K562 (cell line): ENCODE data around the gene GNG14. TPM values are rescaled to one million over a fixed set of nuclear protein-coding genes. Genes with fewer than 3 reads are reported as not detected.

ENCODE experiments used
- ATAC-seq: fragments of 200-7000 bp; cut with Tn5 transposase; 3 replicates; pipeline ENCODE4 v1.9.1; 2020; ENCODE audit warnings: moderate library complexity
- BruUV-seq: library from RNA; stranded (reverse); fragments of 400-500 nt; replicated peaks from 2 replicates; lab custom pipeline; 2021; lab: Mats Ljungman, UMichigan
- CTCF ChIA-PET: fragments of 300-600 bp; formaldehyde crosslinking; extraction: SDS; loops from one replicate; lab custom pipeline; 2021; ENCODE audit warnings: low intra/inter-chr PET ratio; lab: Yijun Ruan, JAX
- POLR2A ChIA-PET: fragments of 300-600, 350-650 bp; sonication (Branson Sonifier 250); formaldehyde crosslinking; extraction: SDS; loops from one replicate; lab custom pipeline; 2021; ENCODE audit warnings: antibody characterized with exemption, inconsistent platforms; lab: Yijun Ruan, JAX
- DNase-seq, 4 experiments: peaks; one replicate each; pipeline versions ENCODE4 v3.0.0 to v3.0.0-alpha.2; 2011 to 2018; ENCODE audit warnings: low spot score in 3 of 4, mixed read lengths in 3 of 4; ENCODE audit errors: extremely low read depth in 1 of 4
- FAIRE-seq: peaks from 2 replicates; lab custom pipeline; 2011; peaks lifted over from hg19 to GRCh38; lab: Jason Lieb, UNC
- H2AFZ ChIP-seq: 2 replicates; pipeline ENCODE4 v1.6.0; 2011; ENCODE audit warnings: low read depth, low read length, control low read depth, inconsistent platforms
- H3K27ac ChIP-seq: fragments of 200-600 bp; 3 replicates; pipeline ENCODE4 v1.8.0; 2011; ENCODE audit warnings: low read depth, mild to moderate bottlenecking, control low read depth, inconsistent platforms, low read length, moderate library complexity, mixed read lengths; ENCODE audit errors: extremely low read depth
- H3K27me3 ChIP-seq, 2 experiments: fragments of 300-600 bp in 1 of 2; 2 replicates in 1 of 2; 3 replicates in 1 of 2; pipeline versions ENCODE4 v1.6.0 to v1.8.0; 2011; ENCODE audit warnings: inconsistent platforms in 2 of 2, low read length in 2 of 2, mild to moderate bottlenecking in 1 of 2, mixed read lengths in 1 of 2, moderate library complexity in 1 of 2; ENCODE audit not compliant: control insufficient read depth in 2 of 2, insufficient read depth in 2 of 2
- H3K36me3 ChIP-seq: fragments of 300-600 bp; 3 replicates; pipeline ENCODE4 v1.8.0; 2011; ENCODE audit warnings: mild to moderate bottlenecking, low read length, inconsistent platforms; ENCODE audit not compliant: control insufficient read depth, insufficient read depth
- H3K4me1 ChIP-seq, 2 experiments: fragments of 200-600 bp in 1 of 2; replicated peaks in 1 of 2; 2 replicates in 1 of 2; 3 replicates in 1 of 2; pipeline versions ENCODE4 v1.5.1 to v1.8.0; 2011; ENCODE audit warnings: inconsistent platforms in 2 of 2, low read length in 2 of 2, mild to moderate bottlenecking in 1 of 2, mixed read lengths in 1 of 2, moderate library complexity in 1 of 2; ENCODE audit not compliant: control insufficient read depth in 2 of 2, insufficient read depth in 2 of 2
- H3K4me2 ChIP-seq: 2 replicates; pipeline ENCODE4 v1.6.1; 2011; ENCODE audit warnings: low read length, control low read depth, inconsistent platforms, mixed read lengths; ENCODE audit not compliant: insufficient read depth
- H3K4me3 ChIP-seq: fragments of 200-600 bp; sonication (generic), shearing (Covaris generic); 2 replicates; pipeline ENCODE4 v1.5.1; 2016; ENCODE audit warnings: control low read depth, inconsistent platforms
- H3K79me2 ChIP-seq: fragments of 200-600 bp; 3 replicates; pipeline ENCODE4 v1.8.0; 2011; ENCODE audit warnings: low read length, inconsistent platforms; ENCODE audit not compliant: control insufficient read depth, insufficient read depth
- H3K9ac ChIP-seq, 2 experiments: 2 replicates each; pipeline versions ENCODE4 v1.6.0 to v1.6.1; 2011; ENCODE audit warnings: low read depth in 2 of 2, low read length in 2 of 2, control low read depth in 1 of 2, inconsistent platforms in 1 of 2, mild to moderate bottlenecking in 1 of 2, mixed read lengths in 1 of 2; ENCODE audit not compliant: insufficient read depth in 1 of 2
- H3K9me1 ChIP-seq: one replicate; pipeline ENCODE4 v1.6.0; 2011; ENCODE audit warnings: inconsistent platforms, mild to moderate bottlenecking, low read length, moderate library complexity; ENCODE audit not compliant: control insufficient read depth, insufficient read depth
- H3K9me3 ChIP-seq: replicated peaks from 2 replicates; pipeline ENCODE4 v1.5.1; 2011; ENCODE audit warnings: low read depth, low read length, inconsistent platforms; ENCODE audit not compliant: control insufficient read depth, insufficient read depth
- H4K20me1 ChIP-seq: replicated peaks from 2 replicates; pipeline ENCODE4 v1.6.1; 2011; ENCODE audit warnings: low read length, inconsistent platforms, mixed read lengths; ENCODE audit not compliant: control insufficient read depth, insufficient read depth
- ADNP ChIP-seq: fragments of 200-800 bp; sonication (Bioruptor generic); IDR thresholded peaks from 2 replicates; pipeline ENCODE4 v1.6.1; 2016; ENCODE audit warnings: missing genetic modification characterization, missing compliant biosample characterization
- ARID1B ChIP-seq: fragments of 450-650 bp; IDR thresholded peaks from 2 replicates; pipeline ENCODE4 v1.6.1; 2016; ENCODE audit warnings: antibody characterized with exemption, mild to moderate bottlenecking, inconsistent platforms
- CREB1 ChIP-seq, 2 experiments: sonication (generic) in 1 of 2; formaldehyde crosslinking in 1 of 2; IDR thresholded peaks; 2 replicates each; pipeline versions ENCODE4 v1.6.1 to v1.8.0; 2012 to 2022; ENCODE audit warnings: inconsistent platforms in 1 of 2, mild to moderate bottlenecking in 1 of 2, missing genetic modification reagents in 1 of 2, moderate library complexity in 1 of 2
- EZH2 ChIP-seq: IDR thresholded peaks from 2 replicates; pipeline ENCODE4 v1.6.1; 2012; ENCODE audit warnings: low read depth, mild to moderate bottlenecking, inconsistent platforms, low read length, borderline replicate concordance
- HNRNPK ChIP-seq: fragments of 200-400 bp; formaldehyde crosslinking; IDR thresholded peaks from one replicate; pipeline ENCODE4 v1.6.1; 2018; ENCODE audit warnings: mild to moderate bottlenecking, low read depth, low read length; ENCODE audit not compliant: poor library complexity, severe bottlenecking
- MED1 ChIP-seq: sonication (generic); formaldehyde crosslinking; IDR thresholded peaks from 2 replicates; pipeline ENCODE4 v1.8.1; 2023; ENCODE audit warnings: missing genetic modification reagents, borderline replicate concordance
- POLR2B ChIP-seq: fragments of 450-650 bp; IDR thresholded peaks from 2 replicates; pipeline ENCODE4 v1.6.1; 2018; ENCODE audit warnings: low read depth; ENCODE audit not compliant: partially characterized antibody
- POLR2G ChIP-seq: fragments of 200-400 bp; formaldehyde crosslinking; IDR thresholded peaks from 2 replicates; pipeline ENCODE4 v1.6.1; 2017; ENCODE audit warnings: low read depth, mild to moderate bottlenecking, antibody characterized with exemption, low read length, moderate library complexity
- RBFOX2 ChIP-seq: fragments of 200-400 bp; formaldehyde crosslinking; IDR thresholded peaks from 2 replicates; pipeline ENCODE4 v1.6.1; 2017; ENCODE audit warnings: low read depth, mild to moderate bottlenecking, low read length, moderate library complexity
- STAT5A ChIP-seq: IDR thresholded peaks from 2 replicates; pipeline ENCODE4 v1.6.1; 2012; ENCODE audit warnings: low read length, inconsistent platforms, borderline replicate concordance
- ZKSCAN1 ChIP-seq: fragments of 150-350 bp; IDR thresholded peaks from 2 replicates; pipeline ENCODE4 v1.6.1; 2016; ENCODE audit warnings: low read depth, low read length
- WGBS: fragments of 100-300 bp; shearing (Covaris generic); methylation state at CpG from one replicate; pipeline ENCODE4 v1.1.6; 2016; ENCODE audit warnings: low coverage, mixed read lengths; ENCODE audit not compliant: insufficient coverage; ENCODE audit errors: missing lambda C conversion rate; 5-methylcytosine and 5-hydroxymethylcytosine counted together
- in situ Hi-C: fragments of 300-500 bp; cut with MboI; formaldehyde crosslinking; loops from 4 replicates; pipeline ENCODE4 v1.15.0; 2018; ENCODE audit warnings: inconsistent platforms, mixed read lengths
- intact Hi-C: fragments of 100-400 bp; cut with micrococcal nuclease; formaldehyde crosslinking; loops from 2 replicates; pipeline ENCODE4 v1.14.2; 2022
- polyA plus RNA-seq, 8 experiments: library from polyadenylated mRNA; depleted of rRNA in 4 of 8; stranded (reverse) in 5 of 8; unstranded in 3 of 8; fragments of >200 nt; fragmentation: Nextera tagmentation in 2 of 8; fragmentation: Illumina TruSeq in 1 of 8; extraction: Ambion mirVana in 2 of 8; extraction: Trizol in 1 of 8; gene quantifications; 2 replicates each; pipeline versions ENCODE4 v1.2.1 to v1.2.3, GENCODE V29; 2011 to 2014; ENCODE audit warnings: inconsistent platforms in 1 of 8, missing spikeins in 1 of 8
- total RNA-seq, 7 experiments: library from RNA; depleted of rRNA in 6 of 7; stranded (reverse); fragments of >200 nt in 6 of 7; fragmentation: Illumina TruSeq in 2 of 7; extraction: Trizol in 2 of 7; gene quantifications; 2 replicates each; pipeline versions ENCODE4 v1.2.1 to v1.2.3, GENCODE V29; 2011 to 2021; ENCODE audit warnings: low replicate concordance in 1 of 7
- TF ChIP-seq, protein P1 (sequence below): fragments of 450-650 bp; formaldehyde crosslinking; IDR thresholded peaks from 2 replicates; pipeline ENCODE4 v1.4.0; 2022; ENCODE audit warnings: missing genetic modification characterization
- TF ChIP-seq, protein P2 (sequence below), 3 experiments: fragments of 200-800 bp in 1 of 3; fragments of 250-450 bp in 1 of 3; fragments of 450-650 bp in 1 of 3; sonication (Bioruptor Pico) in 1 of 3; sonication (Bioruptor generic) in 1 of 3; formaldehyde crosslinking in 1 of 3; IDR thresholded peaks; 2 replicates each; pipeline versions ENCODE4 v1.6.1 to v1.8.0; 2016 to 2022; ENCODE audit warnings: mild to moderate bottlenecking in 2 of 3, missing genetic modification characterization in 2 of 3, missing compliant biosample characterization in 1 of 3, moderate library complexity in 1 of 3
- TF ChIP-seq, protein P3 (sequence below), 3 experiments: fragments of 200-800 bp in 1 of 3; sonication (Bioruptor generic) in 1 of 3; sonication (generic) in 1 of 3; formaldehyde crosslinking in 1 of 3; IDR thresholded peaks; 2 replicates each; pipeline versions ENCODE4 v1.6.1 to v1.8.0; 2016 to 2022; ENCODE audit warnings: mild to moderate bottlenecking in 2 of 3, missing compliant biosample characterization in 2 of 3, missing genetic modification characterization in 2 of 3, missing genetic modification reagents in 1 of 3

GNG14 gene
- total and polyA plus RNA-seq, 9 of the 15 experiments (the other 6 are each of a cell fraction or from before 2014, with no cell fraction given), result not detected

DNA sequence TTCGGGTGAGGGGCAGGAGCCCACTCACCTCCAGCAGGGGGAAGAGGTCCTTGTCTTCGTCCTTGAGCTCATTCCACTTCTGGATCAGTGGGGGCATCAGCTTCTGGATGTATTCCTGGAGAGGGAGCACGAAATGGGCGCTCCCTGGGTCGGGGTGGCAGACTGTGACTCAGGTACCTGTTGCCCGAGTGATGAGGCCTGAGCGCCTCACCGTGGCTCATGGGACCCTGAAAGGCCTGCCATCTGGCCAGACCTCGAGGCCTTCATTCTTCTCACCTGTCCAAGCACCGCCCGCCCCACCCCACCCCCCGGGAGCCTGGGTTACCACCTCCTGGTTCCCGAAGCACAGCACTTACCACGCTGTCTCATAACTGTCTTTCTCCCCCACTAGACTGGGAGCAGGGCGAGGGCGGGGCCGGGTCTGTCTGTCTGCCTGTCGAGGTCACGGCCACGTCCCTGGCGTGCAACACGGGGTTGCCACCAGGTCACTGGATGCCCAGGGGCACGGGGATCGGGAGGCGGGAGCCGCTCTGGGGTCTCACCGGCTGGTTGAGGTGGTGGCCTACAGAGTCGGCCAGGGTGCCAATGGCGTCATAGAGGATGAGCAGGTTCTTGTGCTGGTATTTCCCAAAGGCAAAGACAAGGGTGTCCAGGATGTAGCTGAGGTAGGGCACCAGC is 18.0 kb downstream of the GNG14 start:
- H4K20me1 ChIP-seq, result no peaks in the 10 kb centered on the region
- H2AFZ ChIP-seq, result no peak overlapping the region
- H3K4me2 ChIP-seq, result no peak overlapping the region
- 0 out of 4 replicates have a peak overlapping the region, but pooled peaks of 1 of the 2 experiments have one; percentile 7 for H3K9ac ChIP-seq
- no peak for DNase-seq
- FAIRE-seq, result no peak
- POLR2A ChIA-PET, result no interaction called here
- no TSS peak for BruUV-seq
- CTCF ChIA-PET, result no interaction called here
- peaks cover 0 to 27% of the 10 kb centered on the region in 2 experiments; a peak in 1 of 5 replicates for H3K4me1 ChIP-seq
- intact Hi-C loops (no loop called here), in situ Hi-C loops (no loop called here)
- no peaks in the 10 kb centered on the region for H3K27me3 ChIP-seq
- H3K79me2 ChIP-seq, result no peaks in the 10 kb centered on the region
- no peak overlapping the region for H3K27ac ChIP-seq
- ATAC-seq, result no peak
- H3K4me3 ChIP-seq, result no peak overlapping the region
- peaks cover 5% of the 10 kb centered on the region for H3K9me1 ChIP-seq
- no peaks in the 10 kb centered on the region for H3K9me3 ChIP-seq
- WGBS, result 92% methylated on average over 10 of the region's 29 CpGs
- peaks cover 94% of the 10 kb centered on the region for H3K36me3 ChIP-seq
- no peak for TF ChIP-seq MED1 (CRISPR knock-in tag)
- no peak for TF ChIP-seq STAT5A
- no peak for TF ChIP-seq HNRNPK
- TF ChIP-seq, protein P1, sequence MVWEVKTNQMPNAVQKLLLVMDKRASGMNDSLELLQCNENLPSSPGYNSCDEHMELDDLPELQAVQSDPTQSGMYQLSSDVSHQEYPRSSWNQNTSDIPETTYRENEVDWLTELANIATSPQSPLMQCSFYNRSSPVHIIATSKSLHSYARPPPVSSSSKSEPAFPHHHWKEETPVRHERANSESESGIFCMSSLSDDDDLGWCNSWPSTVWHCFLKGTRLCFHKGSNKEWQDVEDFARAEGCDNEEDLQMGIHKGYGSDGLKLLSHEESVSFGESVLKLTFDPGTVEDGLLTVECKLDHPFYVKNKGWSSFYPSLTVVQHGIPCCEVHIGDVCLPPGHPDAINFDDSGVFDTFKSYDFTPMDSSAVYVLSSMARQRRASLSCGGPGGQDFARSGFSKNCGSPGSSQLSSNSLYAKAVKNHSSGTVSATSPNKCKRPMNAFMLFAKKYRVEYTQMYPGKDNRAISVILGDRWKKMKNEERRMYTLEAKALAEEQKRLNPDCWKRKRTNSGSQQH, result no peak
- TF ChIP-seq, protein P2, sequence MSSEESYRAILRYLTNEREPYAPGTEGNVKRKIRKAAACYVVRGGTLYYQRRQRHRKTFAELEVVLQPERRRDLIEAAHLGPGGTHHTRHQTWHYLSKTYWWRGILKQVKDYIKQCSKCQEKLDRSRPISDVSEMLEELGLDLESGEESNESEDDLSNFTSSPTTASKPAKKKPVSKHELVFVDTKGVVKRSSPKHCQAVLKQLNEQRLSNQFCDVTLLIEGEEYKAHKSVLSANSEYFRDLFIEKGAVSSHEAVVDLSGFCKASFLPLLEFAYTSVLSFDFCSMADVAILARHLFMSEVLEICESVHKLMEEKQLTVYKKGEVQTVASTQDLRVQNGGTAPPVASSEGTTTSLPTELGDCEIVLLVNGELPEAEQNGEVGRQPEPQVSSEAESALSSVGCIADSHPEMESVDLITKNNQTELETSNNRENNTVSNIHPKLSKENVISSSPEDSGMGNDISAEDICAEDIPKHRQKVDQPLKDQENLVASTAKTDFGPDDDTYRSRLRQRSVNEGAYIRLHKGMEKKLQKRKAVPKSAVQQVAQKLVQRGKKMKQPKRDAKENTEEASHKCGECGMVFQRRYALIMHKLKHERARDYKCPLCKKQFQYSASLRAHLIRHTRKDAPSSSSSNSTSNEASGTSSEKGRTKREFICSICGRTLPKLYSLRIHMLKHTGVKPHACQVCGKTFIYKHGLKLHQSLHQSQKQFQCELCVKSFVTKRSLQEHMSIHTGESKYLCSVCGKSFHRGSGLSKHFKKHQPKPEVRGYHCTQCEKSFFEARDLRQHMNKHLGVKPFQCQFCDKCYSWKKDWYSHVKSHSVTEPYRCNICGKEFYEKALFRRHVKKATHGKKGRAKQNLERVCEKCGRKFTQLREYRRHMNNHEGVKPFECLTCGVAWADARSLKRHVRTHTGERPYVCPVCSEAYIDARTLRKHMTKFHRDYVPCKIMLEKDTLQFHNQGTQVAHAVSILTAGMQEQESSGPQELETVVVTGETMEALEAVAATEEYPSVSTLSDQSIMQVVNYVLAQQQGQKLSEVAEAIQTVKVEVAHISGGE (CRISPR knock-in tag; IDR thresholded peaks at IDR 0.05), result no peak
- TF ChIP-seq RBFOX2, result 0 out of 2 replicates have a peak, but pooled peaks have one; percentile 28
- TF ChIP-seq EZH2, result no peak
- TF ChIP-seq POLR2G, result peak; percentile 53
- TF ChIP-seq, protein P3, sequence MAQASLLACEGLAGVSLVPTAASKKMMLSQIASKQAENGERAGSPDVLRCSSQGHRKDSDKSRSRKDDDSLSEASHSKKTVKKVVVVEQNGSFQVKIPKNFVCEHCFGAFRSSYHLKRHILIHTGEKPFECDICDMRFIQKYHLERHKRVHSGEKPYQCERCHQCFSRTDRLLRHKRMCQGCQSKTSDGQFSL (CRISPR knock-in tag; IDR thresholded peaks at IDR 0.05), result no peak
- TF ChIP-seq, protein P3 (tag; IDR thresholded peaks at IDR 0.05), result no peak
- no peak for TF ChIP-seq ZKSCAN1
- no peak for TF ChIP-seq ADNP
- no peak for TF ChIP-seq ARID1B
- no peak for TF ChIP-seq CREB1 (IDR thresholded peaks at IDR 0.05)
- 0 out of 2 replicates have a peak, but pooled peaks have one; percentile 16 for TF ChIP-seq CREB1 (CRISPR knock-in tag; IDR thresholded peaks at IDR 0.05)
- TF ChIP-seq POLR2B, result no peak
